ENCODE data around the gene CYGB.

Gene CYGB

GRCh38 chr17:76499267-76499667 is 38.2 kb downstream of the CYGB start (continued):
- peak; percentile 95 for TF ChIP-seq PATZ1 (tag by site-specific recombination; IDR thresholded peaks at IDR 0.05)
- no peak for TF ChIP-seq RBAK (tag by site-specific recombination; IDR thresholded peaks at IDR 0.05)
- TF ChIP-seq ZNF341 (tag by site-specific recombination; IDR thresholded peaks at IDR 0.05; ENCODE audit: low read depth), result no peak
- no peak for TF ChIP-seq ZNF707 (tag by site-specific recombination; IDR thresholded peaks at IDR 0.05)
- TF ChIP-seq SCRT2 (tag by site-specific recombination; IDR thresholded peaks at IDR 0.05), result no peak

GRCh38 chr17:76498876-76499251 is 38.6 kb downstream of the CYGB start:
- POLR2A ChIA-PET, result interaction anchor here (0.6 to 1.4 kb wide), 4 partner anchors 58 to 145 kb away, joined by 3 to 8 read pairs (median 4); partner anchors contain the start of gene PRPSAP1
- Histone ChIP-seq H3K4me1 (ENCODE audit: control insufficient read depth, insufficient read depth, low read length) (peaks cover 21% of the 10 kb centered on the region), H3K9me3 (ENCODE audit: control insufficient read depth, insufficient read depth, low read depth, low read length) (no peaks in the 10 kb centered on the region), H3K27ac (ENCODE audit: extremely low read depth, low read depth, low read length) (no peak overlapping the region), H3K4me3 (ENCODE audit: low read depth, low read length) (no peak overlapping the region), H3K36me3 (ENCODE audit: control insufficient read depth in 2 of 2, insufficient read depth in 1 of 2, low read length in 2 of 2) (no peaks in the 10 kb centered on the region)
- TF ChIP-seq FEZF1 (tag by site-specific recombination; IDR thresholded peaks at IDR 0.05), result peak; percentile 19; the same call in 1 of the 2 replicates
- TF ChIP-seq PRDM1 (tag by site-specific recombination; IDR thresholded peaks at IDR 0.05), result 0 out of 2 replicates have a peak, but pooled peaks have one; percentile 31
- TF ChIP-seq ZNF416 (tag by site-specific recombination; IDR thresholded peaks at IDR 0.05), result no peak
- no peak for TF ChIP-seq KLF9 (tag by site-specific recombination; IDR thresholded peaks at IDR 0.05; ENCODE audit: low read depth)
- TF ChIP-seq ZNF292 (tag by site-specific recombination; IDR thresholded peaks at IDR 0.05; ENCODE audit: borderline replicate concordance, low read depth), result 0 out of 2 replicates have a peak, but pooled peaks have one; percentile 3
- no peak for TF ChIP-seq ZNF366 (tag by site-specific recombination; conservative IDR thresholded peaks at IDR 0.05)
- CTCF ChIA-PET, result interaction anchor here (0.6 to 3.6 kb wide), 12 partner anchors 11 to 423 kb away, joined by 3 to 15 read pairs (median 3); partner anchors contain the start of gene AANAT

- ChIA-PET CTCF (interaction anchor here (0.6 to 3.6 kb wide), 9 partner anchors 9 to 200 kb away, joined by 3 to 15 read pairs (median 3); partner anchors contain the start of gene AANAT), POLR2A (interaction anchor here (0.6 to 1.4 kb wide), 2 partner anchors 59 to 96 kb away, joined by 4 to 8 read pairs; no protein-coding TSS in a partner anchor)
- Histone ChIP-seq H3K4me3 (ENCODE audit: low read depth, low read length) (no peak overlapping the region), H3K36me3 (ENCODE audit: control insufficient read depth in 2 of 2, insufficient read depth in 1 of 2, low read length in 2 of 2) (no peaks in the 10 kb centered on the region), H3K4me1 (ENCODE audit: control insufficient read depth, insufficient read depth, low read length) (peaks cover 21% of the 10 kb centered on the region), H3K9me3 (ENCODE audit: control insufficient read depth, insufficient read depth, low read depth, low read length) (no peaks in the 10 kb centered on the region), H3K27ac (ENCODE audit: extremely low read depth, low read depth, low read length) (no peak overlapping the region)
- no peak for TF ChIP-seq ZNF776 (tag by site-specific recombination; IDR thresholded peaks at IDR 0.05; ENCODE audit: borderline replicate concordance)
- TF ChIP-seq PRDM4 (tag by site-specific recombination; IDR thresholded peaks at IDR 0.05), result no peak
- peak; percentile 25; the same call in 1 of the 2 replicates for TF ChIP-seq SP7 (tag by site-specific recombination; IDR thresholded peaks at IDR 0.05)
- no peak for TF ChIP-seq ZNF248 (tag by site-specific recombination; IDR thresholded peaks at IDR 0.05)
- TF ChIP-seq KLF1 (tag by site-specific recombination; IDR thresholded peaks at IDR 0.05), result no peak
- no peak for TF ChIP-seq ZNF132 (tag by site-specific recombination; IDR thresholded peaks at IDR 0.05; ENCODE audit: borderline replicate concordance)
- no peak for TF ChIP-seq ZNF585B (tag by site-specific recombination; IDR thresholded peaks at IDR 0.05)
- peak; percentile 72 for TF ChIP-seq IKZF3 (tag by site-specific recombination; IDR thresholded peaks at IDR 0.05)
- TF ChIP-seq ZNF280D (tag by site-specific recombination; IDR thresholded peaks at IDR 0.05), result no peak
- no peak for TF ChIP-seq ZNF138 (tag by site-specific recombination; IDR thresholded peaks at IDR 0.05; ENCODE audit: borderline replicate concordance)
- TF ChIP-seq YY2 (tag by site-specific recombination; IDR thresholded peaks at IDR 0.05), result no peak
- TF ChIP-seq ZNF16 (tag by site-specific recombination; IDR thresholded peaks at IDR 0.05; ENCODE audit: low read depth), result no peak
- no peak; the same call in 1 of the 2 replicates for TF ChIP-seq GLIS1 (tag by site-specific recombination; IDR thresholded peaks at IDR 0.05)
- no peak for TF ChIP-seq ZNF837 (tag by site-specific recombination; IDR thresholded peaks at IDR 0.05)
- TF ChIP-seq ZNF768 (tag by site-specific recombination; IDR thresholded peaks at IDR 0.05), result no peak; the same call in 1 of the 2 replicates
Measured at GRCh38 chr17:76497979-76498875, 39.3 kb downstream of the CYGB start.
